DMS114 treated with DMSO at 0.1 percent for 48 hours (cell line): ENCODE data around the gene CPM.
"Not testable (repeated sequence)": the region's sequence is repeated elsewhere in the genome, so short reads cannot be mapped to it uniquely, and the experiment has no call there.

Source experiments
- DNase-seq: peaks from one replicate; lab custom pipeline; 2025; ENCODE audit not compliant: unreplicated experiment; lab: John Stamatoyannopoulos, UW

CPM gene

DNA sequence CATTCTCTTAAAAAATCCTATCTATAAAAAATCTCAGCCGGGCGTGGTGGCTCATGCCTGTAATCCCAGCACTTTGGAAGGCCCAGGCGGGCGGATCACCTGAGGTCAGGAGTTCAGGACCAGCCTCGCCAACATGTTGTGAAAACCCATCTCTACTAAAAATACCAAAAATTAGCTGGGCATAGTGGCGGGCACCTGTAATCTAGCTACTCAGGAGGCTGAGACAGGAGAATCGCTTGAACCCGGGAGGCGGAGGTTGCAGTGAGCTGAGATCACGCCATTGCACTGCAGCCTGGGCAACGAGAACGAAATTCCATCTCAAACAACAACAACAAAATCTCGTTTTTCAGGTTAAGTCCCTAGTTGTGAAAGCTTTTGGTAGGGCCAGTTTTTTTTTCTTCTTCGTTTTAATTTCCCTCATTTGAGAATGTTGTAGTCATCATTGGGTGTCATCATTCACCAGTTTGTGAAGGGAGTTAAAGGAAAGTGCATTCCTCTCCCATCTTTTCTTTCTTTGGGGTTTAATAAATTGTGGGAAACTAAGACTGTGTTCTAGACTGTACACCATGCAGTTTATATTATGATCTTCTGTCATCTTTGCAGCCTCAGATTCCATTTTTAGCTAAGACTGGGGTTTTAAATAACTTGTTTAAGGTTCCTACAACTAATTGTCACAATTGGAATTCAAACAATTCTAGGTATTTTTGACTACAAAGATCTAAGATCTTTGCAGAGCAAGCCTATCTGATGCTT lies 101.0 kb downstream of the CPM start:
- DNase-seq: no peak

DNA sequence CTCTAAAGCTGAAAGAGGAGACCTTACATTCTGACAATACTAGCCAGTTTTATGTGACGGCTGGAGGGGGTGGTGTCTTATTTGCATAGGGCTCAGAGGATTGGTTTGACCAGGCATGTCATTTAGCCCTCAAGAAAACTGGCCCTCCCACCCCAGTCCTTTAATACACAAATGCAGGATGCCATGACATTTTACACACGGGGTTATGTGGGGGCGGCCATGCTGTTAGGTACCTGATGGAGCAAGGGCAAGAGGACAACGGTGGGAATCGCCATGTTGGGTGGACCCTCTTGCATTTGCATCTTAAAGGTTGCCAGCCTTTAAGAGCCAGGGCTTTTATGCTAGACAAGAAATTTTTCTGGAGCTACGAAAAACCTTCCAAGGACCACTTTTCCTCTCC lies 101.7 kb downstream of the CPM start:
- peak; percentile 9 for DNase-seq

DNA sequence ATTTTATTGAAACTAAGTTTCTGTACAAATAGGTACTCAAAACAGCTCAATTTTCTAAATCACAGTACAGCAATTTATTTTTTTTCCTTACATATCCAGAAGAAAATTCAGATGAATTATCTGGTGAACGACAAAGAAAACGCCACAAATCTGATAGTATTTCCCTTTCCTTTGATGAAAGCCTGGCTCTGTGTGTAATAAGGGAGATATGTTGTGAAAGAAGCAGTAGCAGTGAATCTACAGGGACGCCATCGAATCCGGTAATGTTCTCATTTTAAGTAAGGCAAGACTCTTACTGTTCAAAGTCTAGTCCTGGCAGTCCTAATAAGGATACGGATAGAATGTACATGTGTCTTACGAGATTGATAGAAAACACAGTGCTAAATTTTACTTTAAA lies 104.3 kb downstream of the CPM start:
- no peak for DNase-seq

DNA sequence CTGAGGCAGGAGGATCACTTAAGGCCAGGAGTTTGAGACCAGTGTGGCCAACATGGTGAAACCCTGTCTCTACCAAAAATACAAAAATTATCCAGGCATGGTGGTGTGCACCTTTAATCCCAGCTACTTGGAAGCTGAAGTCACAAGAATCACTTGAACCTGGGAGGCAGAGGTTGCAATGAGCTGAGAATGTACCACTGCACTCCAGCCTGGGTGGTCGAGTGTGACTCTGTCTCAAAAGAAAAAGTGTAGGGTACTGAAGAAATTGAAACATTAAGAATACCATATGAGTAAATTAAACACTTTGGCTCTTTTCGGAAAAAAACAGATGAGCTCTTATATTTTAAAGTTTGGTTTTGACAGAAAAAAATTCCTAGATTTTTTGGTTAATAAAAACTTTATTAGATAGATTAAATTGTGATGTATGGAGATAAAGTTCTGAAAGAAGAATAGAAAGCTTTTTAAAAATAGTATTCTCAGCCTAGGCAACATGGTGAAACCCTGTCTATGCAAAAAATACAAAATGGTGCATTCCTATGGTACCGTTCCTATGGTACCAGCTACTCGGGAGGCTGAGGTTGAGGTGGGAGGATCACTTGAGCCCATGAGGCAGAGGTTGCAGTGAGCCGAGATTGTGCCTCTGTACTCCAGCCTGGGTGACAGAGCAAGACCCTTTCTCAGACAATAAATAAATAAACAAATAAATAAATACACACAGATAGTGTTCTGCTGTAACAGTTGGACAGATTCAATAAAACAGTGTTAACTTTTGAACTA lies 104.9 kb downstream of the CPM start:
- DNase-seq: no peak

DNA sequence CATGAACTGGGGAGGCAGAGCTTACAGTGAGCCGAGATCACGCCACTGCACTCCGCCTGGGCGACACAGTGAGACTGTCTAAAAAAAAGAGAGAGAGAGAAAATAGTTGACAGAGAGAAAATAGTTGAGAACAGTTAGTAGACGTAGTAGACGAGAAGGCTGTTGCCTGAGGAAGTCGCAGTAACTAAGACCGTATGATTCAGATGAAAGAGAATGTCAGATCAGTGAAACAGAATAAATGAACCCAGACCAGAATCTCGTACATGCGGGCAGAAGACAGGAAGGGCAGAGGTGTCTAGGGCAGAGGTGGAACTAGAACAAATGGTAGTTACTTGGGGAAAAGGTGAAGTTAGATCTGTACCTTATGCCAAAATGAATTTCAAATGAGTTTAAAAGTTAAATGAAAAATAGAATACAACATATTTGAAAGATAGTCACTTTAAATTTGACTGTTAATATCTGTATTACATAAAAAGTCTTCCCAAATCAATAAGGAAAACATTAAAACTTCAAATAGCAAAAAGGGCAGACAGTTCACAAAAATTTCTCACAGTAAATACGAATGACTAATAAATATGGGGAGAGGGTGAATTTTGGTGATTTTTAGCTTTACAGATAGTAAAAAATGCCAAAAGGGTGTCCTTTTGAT lies 107.3 kb downstream of the CPM start:
- no peak for DNase-seq

DNA sequence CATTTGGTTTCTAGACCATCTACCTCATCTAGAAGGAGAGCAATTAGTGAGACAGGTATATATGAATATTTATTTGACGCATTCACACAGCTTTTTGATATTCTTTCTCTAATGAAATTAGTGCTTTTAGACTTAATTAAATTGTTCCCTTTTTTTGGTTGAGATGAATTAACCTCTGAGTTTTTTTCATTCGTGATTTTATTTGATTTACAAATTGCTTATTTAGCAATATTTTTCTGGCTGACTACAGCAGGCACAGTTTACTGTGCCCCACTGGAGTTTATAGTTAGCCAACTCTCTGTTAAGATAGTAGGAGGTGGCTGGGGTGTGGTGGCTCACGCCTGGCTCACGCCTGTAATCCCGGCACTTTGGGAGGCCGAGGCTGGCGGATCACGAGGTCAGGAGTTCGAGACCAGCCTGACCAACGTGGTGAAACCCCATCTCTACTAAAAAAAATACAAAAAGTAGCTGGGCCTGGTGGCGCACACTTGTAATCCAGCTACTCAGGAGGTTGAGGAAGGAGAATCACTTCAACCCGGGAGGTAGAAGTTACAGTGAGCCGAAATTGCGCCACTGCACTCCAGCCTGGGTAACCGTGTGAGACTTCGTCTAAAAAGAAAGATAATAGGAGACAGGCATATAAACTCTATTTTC lies 108.2 kb downstream of the CPM start:
- DNase-seq: no peak

DNA sequence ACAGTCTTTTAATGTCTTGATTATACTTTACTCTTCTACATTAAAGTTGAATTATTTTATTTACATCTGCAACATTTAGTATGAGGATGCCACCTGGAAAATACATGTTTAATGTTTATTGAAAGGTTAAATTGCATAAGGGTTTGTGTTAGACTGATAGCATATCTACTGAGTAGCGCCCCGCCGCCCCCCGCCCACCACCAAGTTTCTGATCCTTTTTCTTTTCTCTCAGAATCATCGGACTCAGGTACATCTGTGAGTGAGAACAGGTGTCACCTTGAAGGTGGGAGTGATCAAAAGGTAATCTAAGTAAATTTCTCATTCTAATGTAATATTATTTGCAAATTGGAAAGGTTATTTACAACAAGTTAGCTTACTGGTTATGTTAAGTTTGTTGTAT lies 108.8 kb downstream of the CPM start:
- no peak for DNase-seq

DNA sequence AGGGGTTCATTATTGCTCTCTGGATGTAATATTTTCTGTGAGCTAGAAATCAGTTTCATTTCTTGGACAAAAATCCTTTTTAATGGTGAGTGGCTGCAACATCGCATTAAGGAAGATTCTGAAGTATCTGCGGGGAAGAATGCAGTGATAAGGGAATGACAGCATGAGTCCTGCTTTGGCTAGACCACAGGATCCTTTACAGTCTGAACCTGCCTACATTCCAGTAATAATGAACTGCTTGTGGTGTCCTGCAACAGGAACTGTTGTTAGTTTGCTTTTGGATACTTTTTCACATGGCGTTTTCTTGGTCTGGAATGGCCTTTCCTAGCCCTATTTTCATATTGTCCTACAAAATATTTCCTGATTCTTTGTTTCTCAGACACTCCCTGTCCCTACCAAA lies 109.3 kb downstream of the CPM start:
- no peak for DNase-seq

DNA sequence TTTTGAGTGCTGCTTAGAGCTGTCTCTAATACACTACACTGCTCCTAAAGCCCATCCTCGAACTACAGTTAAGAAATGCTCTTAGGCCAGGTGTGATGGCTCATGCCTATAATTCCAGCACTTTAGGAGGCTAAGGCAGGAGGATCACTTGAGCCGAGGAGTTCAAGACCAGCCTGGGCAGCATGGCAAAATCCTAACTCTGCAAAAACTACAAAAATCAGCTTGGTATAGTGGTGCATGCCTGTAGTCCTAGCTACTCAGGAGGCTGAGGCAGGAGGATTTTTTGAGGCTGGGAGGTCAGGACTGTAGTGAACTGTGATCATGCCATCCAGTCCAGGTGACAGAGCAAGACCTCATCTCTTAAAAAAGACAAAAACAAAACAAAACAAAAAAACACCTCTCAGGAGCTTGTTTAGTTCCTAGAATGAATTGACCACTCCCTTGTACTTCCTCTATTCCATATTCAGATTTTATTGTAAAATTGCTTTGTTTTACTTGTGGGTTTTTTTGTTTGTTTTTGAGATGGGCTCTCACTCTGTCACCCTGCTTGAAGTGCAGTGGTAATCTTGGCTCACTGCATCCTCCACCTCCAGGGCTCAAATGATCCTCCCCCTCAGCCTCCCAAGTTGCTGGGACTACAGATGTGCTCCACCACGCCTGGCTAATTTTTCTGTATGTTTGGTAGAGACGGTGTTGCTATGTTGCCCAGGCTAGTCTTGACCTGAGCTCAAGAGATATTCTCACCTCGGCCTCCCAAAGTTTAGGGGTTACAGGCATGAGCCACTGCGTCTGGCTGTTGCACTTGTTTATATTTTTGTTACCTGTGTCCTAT lies 111.4 kb downstream of the CPM start:
- DNase-seq: no peak

DNA sequence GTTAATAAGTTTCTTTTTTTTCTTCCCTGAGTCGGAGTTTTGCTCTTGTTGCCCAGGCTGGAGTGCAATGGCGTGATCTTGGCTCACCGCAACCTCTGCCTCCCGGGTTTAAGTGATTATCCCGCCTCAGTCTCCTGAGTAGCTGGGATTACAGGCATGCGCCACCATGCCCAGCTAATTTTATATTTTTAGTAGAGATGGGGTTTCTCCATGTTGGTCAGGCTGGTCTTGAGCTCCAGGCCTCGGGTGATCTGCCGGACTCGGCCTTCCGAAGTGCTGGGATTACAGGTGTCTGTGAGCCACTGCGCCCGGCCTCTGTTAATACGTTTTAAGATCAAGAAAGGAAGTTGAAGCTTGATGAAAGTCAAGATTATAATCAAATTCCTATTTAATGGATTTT lies 113.5 kb downstream of the CPM start:
- not testable (repeated sequence) for DNase-seq

DNA sequence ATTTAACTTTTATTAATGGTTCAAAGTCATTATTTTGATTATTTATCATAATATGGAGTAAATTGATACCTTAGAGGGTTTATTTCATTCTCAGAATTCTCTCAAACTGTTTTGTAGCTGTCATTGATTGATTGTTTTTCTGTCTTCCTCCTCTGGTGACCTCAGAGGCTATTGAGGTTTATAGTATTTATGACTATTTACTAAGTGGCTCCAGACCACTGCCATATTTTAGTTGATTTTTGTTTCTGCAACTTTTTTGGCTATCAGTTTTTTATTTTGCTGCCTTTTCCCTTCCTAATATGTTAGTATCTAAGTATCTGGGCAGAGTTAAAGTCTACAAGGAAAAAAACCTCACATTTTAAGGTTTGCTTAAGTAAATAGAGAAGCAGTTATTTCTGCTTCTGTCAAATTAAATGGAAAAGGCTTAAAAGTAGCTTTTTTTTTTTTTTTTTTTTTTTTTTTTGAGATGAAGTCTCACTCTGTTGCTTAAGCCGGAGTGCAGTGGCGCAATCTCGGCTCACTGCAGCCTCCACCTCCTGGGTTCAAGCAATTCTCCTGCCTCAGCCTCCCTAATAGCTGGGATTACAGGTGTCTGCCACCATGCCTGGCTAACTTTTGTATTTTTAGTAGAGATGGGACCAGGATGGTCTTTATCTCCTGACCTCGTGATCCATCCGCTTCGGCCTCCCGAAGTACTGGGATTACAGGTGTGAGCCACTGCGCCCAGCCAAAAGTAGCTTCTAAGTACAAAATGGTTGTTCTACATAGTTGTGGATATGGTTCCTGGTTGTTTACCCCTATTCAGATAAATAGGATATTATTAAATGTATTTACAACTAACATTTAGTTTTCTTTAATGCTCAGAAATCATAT lies 116.8 kb downstream of the CPM start:
- no peak for DNase-seq

DNA sequence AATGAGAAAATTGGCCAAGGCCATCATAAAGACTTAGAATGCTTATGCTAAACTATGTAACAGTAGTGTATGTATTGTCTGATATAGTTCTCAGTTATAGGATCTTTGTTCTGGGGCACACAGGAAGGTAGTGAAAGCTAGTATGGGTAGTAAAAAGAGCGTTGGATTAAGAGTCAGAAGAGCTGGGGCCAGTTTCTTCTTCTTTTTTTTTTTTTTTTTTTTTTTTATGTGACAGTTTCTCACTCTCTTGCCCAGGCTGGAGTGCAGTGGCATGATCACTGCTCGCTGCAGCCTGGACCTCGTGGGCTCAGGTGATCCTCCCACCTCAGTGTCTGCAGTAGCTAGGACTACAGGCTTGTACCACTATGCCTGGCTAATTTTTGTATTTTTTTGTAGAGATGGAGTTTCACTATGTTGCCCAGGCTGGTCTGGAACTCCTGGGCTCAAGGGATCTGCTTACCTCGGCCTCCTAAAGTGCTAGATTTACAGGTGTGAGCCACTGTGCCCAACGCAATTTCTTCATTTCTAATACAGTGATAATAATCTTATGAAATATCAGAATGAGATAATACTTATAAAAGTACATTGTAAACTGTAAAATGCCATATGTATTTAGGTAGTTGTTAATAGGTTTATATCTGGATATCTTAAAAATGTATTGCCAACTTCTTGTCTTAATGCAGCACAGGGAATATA lies 117.6 kb downstream of the CPM start:
- DNase-seq: no peak

DNA sequence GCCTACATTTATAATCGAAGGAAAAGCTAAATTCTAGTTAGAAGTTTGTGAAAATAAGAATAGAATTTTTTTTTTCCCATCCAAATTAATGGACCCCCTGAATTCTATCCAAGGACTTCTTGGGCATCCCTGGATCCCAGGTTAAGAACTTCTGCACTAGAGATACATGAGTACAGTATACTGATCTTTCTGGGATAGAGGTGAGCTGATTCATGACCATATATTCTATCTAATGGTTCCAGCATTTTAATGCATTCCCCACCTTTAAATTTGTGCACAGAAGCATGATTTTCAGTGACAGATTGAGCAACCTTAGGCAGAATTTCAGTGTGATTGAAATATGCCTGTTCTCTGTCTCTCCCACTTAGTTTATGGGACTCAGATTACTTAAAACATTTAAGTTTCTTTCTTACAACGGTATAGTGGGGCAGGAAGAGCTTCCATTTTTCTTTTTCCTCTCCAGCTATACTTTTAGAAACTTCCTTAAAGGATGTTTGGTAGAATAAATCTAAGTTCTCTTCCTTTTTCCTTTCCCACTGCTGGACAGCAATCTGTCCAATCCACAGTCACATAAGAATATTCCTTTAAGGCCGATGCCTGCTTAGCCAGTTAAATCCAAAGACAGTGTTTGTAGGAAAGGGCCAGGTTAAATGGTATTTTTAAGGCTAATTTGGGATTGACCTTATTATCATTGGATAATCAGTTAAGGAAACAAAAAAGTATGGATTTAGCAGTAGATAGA lies 118.3 kb downstream of the CPM start:
- no peak for DNase-seq

DNA sequence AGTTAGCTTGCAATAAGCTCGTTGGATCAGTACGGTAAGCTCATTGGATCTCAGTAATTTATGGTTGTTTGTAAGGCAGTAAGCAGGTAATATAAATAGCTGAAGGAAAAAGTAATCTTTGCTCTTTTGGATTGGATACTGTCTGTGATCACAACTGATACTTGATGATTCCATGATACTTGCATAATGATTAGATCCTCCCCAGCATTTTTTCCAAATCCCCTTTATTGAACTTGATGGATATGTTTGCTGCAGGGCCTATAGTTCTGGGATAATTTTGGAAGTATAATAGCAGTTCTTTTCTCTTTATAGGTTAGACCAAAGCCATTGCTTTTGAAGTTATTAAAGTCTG lies 119.8 kb downstream of the CPM start:
- DNase-seq: no peak

DNA sequence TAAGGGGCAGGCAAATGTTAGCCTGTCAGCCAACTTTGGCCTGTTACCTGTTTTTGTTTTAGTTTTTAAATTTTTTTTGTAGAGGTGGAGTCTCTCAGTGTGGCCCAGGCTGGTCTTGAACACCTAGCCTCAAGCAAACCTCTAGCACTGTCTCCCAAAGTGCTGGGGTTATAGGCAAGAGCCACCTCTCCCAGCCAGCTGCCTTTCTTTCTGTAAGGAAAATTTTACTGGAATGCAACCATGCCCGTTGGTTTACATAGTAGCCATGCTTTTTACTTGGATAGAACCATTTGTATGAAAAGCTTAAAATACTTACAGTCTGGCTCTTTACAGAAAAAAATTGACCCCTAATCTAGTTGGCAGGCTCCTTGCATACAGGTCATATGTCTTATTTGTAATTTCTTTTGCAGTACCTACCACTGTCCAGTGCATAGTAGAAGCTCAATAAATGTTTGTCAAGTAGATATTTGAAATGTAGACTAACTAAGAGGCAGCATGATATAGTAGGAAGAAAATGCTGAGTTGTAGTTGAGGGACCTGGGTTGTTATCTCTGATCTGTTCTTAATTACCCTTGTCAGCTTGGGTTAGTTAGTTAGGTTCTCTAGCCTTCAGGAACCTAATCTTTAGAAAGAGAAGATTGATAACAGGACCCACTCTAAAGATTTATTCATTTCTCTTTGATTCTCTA lies 120.3 kb downstream of the CPM start:
- DNase-seq: no peak

DNA sequence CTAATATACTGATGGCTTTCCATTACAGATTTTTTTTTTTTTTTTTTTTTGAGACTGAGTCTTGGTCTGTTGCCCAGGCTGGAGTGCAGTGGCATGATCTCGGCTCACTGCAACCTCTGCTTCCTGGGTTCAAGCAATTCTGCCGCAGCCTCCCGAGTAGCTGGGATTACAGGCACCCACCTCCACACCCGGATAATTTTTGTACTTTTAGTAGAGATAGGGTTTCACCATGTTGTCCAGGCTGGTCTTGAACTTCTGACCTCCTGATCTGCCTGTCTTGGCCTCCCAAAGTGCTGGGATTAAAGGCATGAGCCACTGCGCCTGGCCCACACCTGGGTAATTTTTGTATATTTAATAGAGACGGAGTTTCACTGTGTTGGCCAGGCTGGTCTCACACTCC lies 121.4 kb downstream of the CPM start:
- DNase-seq: not testable (repeated sequence)

DNA sequence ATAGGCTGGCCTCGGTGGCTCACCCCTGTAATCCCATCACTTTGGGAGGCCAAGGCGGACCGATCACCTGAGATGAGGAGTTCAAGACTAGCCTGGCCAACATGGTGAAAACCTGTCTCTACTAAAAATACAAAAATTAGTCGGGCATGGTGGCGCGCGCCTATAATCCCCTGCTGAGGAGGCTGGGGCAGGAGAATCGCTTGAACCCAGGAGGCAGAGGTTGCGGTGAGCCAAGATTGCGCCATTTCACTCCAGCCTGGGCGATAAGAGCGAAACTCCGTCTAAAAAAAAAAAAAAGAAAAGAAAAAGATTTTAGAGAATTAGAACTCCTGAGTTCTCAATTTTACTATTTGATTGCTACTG lies 123.0 kb downstream of the CPM start:
- DNase-seq: not testable (repeated sequence)
